HepG2 (cell line): ENCODE data around the gene RPL21.

Source experiments
- BHLHE40 ChIP-seq: IDR thresholded peaks from 2 replicates; pipeline ENCODE4 v1.6.1; 2011; ENCODE audit warnings: low read length, improper control_type of control experiment
- ELF4 ChIP-seq: sonication (generic); formaldehyde crosslinking; IDR thresholded peaks from 2 replicates; pipeline ENCODE4 v1.5.0; 2020; ENCODE audit warnings: missing genetic modification reagents, mild to moderate bottlenecking, moderate library complexity, borderline replicate concordance
- GABPA ChIP-seq, 2 experiments: IDR thresholded peaks; 2 replicates each; pipeline ENCODE4 v1.6.1; 2011 to 2016; ENCODE audit warnings: low read depth in 2 of 2, low read length in 1 of 2, missing biosample characterization in 1 of 2, missing genetic modification characterization in 1 of 2
- GFI1 ChIP-seq: sonication (generic); formaldehyde crosslinking; IDR thresholded peaks from 2 replicates; pipeline ENCODE4 v1.5.0; 2020; ENCODE audit warnings: missing genetic modification reagents, mild to moderate bottlenecking, borderline replicate concordance
- RFX5 ChIP-seq: IDR thresholded peaks from 2 replicates; pipeline ENCODE4 v1.6.1; 2011; ENCODE audit warnings: low read depth, low read length, improper control_type of control experiment
- ZNF124 ChIP-seq: sonication (generic); formaldehyde crosslinking; IDR thresholded peaks from 2 replicates; pipeline ENCODE4 v1.4.0; 2020; ENCODE audit warnings: missing genetic modification reagents

DNA sequence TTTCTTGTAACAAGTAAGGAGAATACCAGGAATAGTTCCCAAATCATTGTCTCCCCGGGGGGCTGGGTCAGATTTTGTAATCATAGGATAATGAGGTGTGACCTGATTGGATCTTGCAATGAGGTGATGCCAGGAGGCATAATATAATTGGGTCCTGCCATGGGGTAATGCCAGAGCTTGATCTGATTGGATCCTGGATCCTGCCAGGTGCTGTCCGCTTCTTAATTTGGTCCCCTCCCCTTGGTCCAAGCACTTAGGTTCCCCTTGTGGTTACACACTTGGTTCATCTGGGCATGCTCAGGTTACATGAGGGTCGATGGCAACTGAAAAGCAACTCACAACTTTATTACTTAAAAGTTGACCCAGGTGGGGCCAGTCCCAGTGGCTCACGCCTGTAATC lies 39.4 kb downstream of the RPL21 start:
- TF ChIP-seq RFX5 (no peak), ZNF124 (CRISPR knock-in tag) (no peak), BHLHE40 (no peak), GABPA (IDR thresholded peaks at IDR 0.05; ENCODE audit: low read depth, low read length) (no peak), GABPA (CRISPR knock-in tag; IDR thresholded peaks at IDR 0.05; ENCODE audit: low read depth) (no peak), GFI1 (CRISPR knock-in tag) (no peak), ELF4 (CRISPR knock-in tag) (no peak)
